ENCODE measurements around the gene RIT2.
A peak's percentile ranks its signal among the peaks of the same experiment; 100 is the strongest.

RIT2 gene

DNA sequence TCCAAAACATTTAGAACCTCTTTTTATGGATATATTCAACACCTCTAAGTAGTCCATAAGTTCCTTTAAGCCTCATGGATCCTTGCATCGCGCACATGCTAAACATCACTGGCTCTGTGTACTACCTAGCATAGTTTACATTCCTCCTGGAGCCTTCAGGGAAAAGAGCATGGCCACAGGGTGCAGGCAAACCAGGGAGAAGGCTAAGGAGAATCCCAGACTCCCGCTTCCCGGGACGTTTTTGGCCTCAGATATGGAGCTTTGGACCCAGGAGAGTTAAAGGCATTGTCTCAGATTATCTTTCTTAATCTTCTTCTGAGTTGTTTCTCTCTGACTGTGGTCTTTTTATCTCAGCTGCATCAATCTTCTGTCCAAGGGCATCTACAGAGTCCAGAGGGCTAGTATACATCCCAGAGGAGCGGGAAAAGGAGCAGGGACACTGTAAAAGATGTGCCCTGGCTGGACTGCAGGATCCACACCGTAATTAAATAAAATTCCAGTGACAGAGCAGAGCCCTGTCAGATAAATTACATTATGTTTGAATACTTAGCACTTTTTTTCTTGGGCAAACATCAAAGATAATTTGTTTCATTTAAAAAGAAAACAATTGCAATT is 36.9 kb downstream of the RIT2 start:
- Histone ChIP-seq H2BK120ac (ENCODE audit: low read depth, low read length) (peak overlapping the region; percentile 34), H3K4ac (ENCODE audit: low read depth in 1 of 2, low read length in 2 of 2) (no peak overlapping the region), H3K9me3 (ENCODE audit: control insufficient read depth, low read length) (no peaks in the 10 kb centered on the region), H3K27me3 (ENCODE audit: control insufficient read depth in 1 of 2, insufficient read depth in 1 of 2, low read length in 2 of 2) (no peaks in the 10 kb centered on the region), H3K14ac (ENCODE audit: low read length in 2 of 2) (no peak overlapping the region), H2AFZ (ENCODE audit: low read depth, low read length) (no peak overlapping the region), H3K18ac (ENCODE audit: low read depth in 1 of 2, low read length in 2 of 2) (no peak overlapping the region), H3K9ac (ENCODE audit: low read length) (no peak overlapping the region), H3K4me1 (ENCODE audit: control insufficient read depth, insufficient read depth, low read depth, low read length) (no peaks in the 10 kb centered on the region), H3K27ac (ENCODE audit: low read length, poor library complexity, severe bottlenecking) (no peak overlapping the region), H4K91ac (ENCODE audit: low read length) (no peak overlapping the region), H2AK5ac (ENCODE audit: low read length, severe bottlenecking) (no peak overlapping the region), H3K79me1 (replicated peaks; ENCODE audit: low read length, poor library complexity, severe bottlenecking) (no peaks in the 10 kb centered on the region), H3K4me3 (ENCODE audit: insufficient read depth in 1 of 2, low read depth in 1 of 2, low read length in 2 of 2) (no peak overlapping the region), H2BK15ac (ENCODE audit: low read depth, poor library complexity, severe bottlenecking) (no peak overlapping the region), H3K23ac (ENCODE audit: low read length in 2 of 2) (no peak overlapping the region), H3K4me2 (ENCODE audit: low read length, poor library complexity, severe bottlenecking) (no peak overlapping the region), H4K8ac (ENCODE audit: low read length) (no peak overlapping the region), H3K36me3 (ENCODE audit: control insufficient read depth in 1 of 2, insufficient read depth in 2 of 2, low read depth in 1 of 2, low read length in 2 of 2) (no peaks in the 10 kb centered on the region), H2BK5ac (ENCODE audit: low read depth, low read length, poor library complexity, severe bottlenecking) (no peak overlapping the region), H2BK12ac (ENCODE audit: low read length in 2 of 2) (no peak overlapping the region)
- 92% methylated on average over 6 of the region's 7 CpGs for whole genome bisulfite sequencing
- DNase-seq, result no peak

DNA sequence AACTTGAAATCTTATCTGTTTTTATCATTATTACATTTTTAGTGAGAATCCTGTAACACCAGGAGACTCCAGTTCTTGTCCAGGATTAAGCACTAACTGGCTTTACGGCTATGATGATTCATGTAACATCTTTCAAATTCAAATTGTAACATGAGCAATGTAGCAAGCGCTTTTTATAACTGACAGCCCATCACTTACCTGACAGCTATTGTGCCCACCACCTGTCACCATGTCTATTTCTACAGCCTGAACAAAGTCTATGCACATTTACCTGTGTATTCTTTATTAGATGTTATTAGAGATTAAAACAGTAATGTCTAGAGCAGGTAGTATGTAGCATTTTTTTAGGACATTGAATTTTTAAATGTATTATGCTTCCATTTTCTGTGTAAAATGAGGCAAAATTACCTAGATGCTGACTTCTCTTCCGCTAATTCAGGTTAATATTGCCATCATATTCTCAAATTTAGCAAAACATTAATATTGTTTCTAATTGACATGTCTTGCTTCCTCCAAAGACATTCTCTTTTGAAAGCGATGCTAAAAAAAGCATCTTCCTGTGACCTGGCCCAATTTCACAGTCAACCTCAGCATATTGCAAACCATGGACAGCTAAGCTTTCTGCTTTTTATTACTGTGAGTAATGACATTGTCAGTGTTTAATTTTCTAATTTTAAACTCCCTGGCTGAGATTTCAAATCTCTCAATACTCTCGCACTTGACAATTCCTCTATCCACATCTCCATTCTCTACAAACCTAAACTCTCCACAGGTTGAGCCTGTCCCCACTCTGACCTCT is 37.8 kb downstream of the RIT2 start:
- 90% methylated on average over 5 of the region's 5 CpGs for WGBS
- H3K4me3 ChIP-seq (ENCODE audit: insufficient read depth in 1 of 2, low read depth in 1 of 2, low read length in 2 of 2), result no peak overlapping the region

DNA sequence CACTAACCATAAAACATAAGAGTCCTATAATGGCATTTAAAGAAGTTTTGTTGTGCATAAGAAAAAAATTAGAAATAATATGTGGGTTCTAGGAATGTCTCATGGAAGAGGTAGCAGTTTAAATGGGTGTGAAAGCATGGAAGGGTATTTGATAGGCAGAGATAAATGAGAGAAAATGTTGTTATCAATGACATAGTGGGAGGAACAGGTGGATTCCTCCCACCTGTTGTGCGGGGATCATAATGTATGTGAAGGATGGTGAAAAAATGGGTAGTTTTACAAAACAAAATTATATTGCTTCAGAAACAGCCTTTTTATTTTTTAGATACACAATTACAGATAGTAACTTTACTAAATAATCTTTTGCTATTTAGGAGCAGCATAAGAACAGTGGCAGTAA is 41.7 kb downstream of the RIT2 start:
- no peak overlapping the region for H3K4me3 ChIP-seq (ENCODE audit: insufficient read depth in 1 of 2, low read depth in 1 of 2, low read length in 2 of 2)
- H3K9ac ChIP-seq (ENCODE audit: low read length), result no peak overlapping the region
- no peak overlapping the region for H4K91ac ChIP-seq (ENCODE audit: low read length)
- no peak overlapping the region for H2AK5ac ChIP-seq (ENCODE audit: low read length, severe bottlenecking)
- DNase-seq, result no peak
- H2AFZ ChIP-seq (ENCODE audit: low read depth, low read length), result no peak overlapping the region
- no peaks in the 10 kb centered on the region for H3K79me1 ChIP-seq (replicated peaks; ENCODE audit: low read length, poor library complexity, severe bottlenecking)
- H3K9me3 ChIP-seq (ENCODE audit: control insufficient read depth, low read length), result no peaks in the 10 kb centered on the region
- no peaks in the 10 kb centered on the region for H3K36me3 ChIP-seq (ENCODE audit: control insufficient read depth in 1 of 2, insufficient read depth in 2 of 2, low read depth in 1 of 2, low read length in 2 of 2)
- no peak overlapping the region for H2BK120ac ChIP-seq (ENCODE audit: low read depth, low read length)
- no peaks in the 10 kb centered on the region for H3K27me3 ChIP-seq (ENCODE audit: control insufficient read depth in 1 of 2, insufficient read depth in 1 of 2, low read length in 2 of 2)
- no peak overlapping the region for H2BK5ac ChIP-seq (ENCODE audit: low read depth, low read length, poor library complexity, severe bottlenecking)
- no peak overlapping the region for H2BK15ac ChIP-seq (ENCODE audit: low read depth, poor library complexity, severe bottlenecking)
- H3K23ac ChIP-seq (ENCODE audit: low read length in 2 of 2), result no peak overlapping the region
- no peak overlapping the region for H3K14ac ChIP-seq (ENCODE audit: low read length in 2 of 2)
- no peak overlapping the region for H3K18ac ChIP-seq (ENCODE audit: low read depth in 1 of 2, low read length in 2 of 2)
- no peak overlapping the region for H2BK12ac ChIP-seq (ENCODE audit: low read length in 2 of 2)
- H3K4ac ChIP-seq (ENCODE audit: low read depth in 1 of 2, low read length in 2 of 2), result no peak overlapping the region
- no CpG with 5 or more reads among the region's 1 CpG for WGBS
- H3K4me1 ChIP-seq (ENCODE audit: control insufficient read depth, insufficient read depth, low read depth, low read length), result no peaks in the 10 kb centered on the region
- H3K4me2 ChIP-seq (ENCODE audit: low read length, poor library complexity, severe bottlenecking), result no peak overlapping the region
- no peak overlapping the region for H3K27ac ChIP-seq (ENCODE audit: low read length, poor library complexity, severe bottlenecking)
- no peak overlapping the region for H4K8ac ChIP-seq (ENCODE audit: low read length)

More for the DNA sequence above, 37.8 kb downstream of the RIT2 start:
- Histone ChIP-seq H2BK120ac (ENCODE audit: low read depth, low read length) (no peak overlapping the region), H3K9ac (ENCODE audit: low read length) (no peak overlapping the region), H3K23ac (ENCODE audit: low read length in 2 of 2) (no peak overlapping the region), H3K79me1 (replicated peaks; ENCODE audit: low read length, poor library complexity, severe bottlenecking) (no peaks in the 10 kb centered on the region), H3K27me3 (ENCODE audit: control insufficient read depth in 1 of 2, insufficient read depth in 1 of 2, low read length in 2 of 2) (no peaks in the 10 kb centered on the region), H3K14ac (ENCODE audit: low read length in 2 of 2) (no peak overlapping the region), H2AFZ (ENCODE audit: low read depth, low read length) (no peak overlapping the region), H3K27ac (ENCODE audit: low read length, poor library complexity, severe bottlenecking) (no peak overlapping the region), H3K4ac (ENCODE audit: low read depth in 1 of 2, low read length in 2 of 2) (no peak overlapping the region), H4K8ac (ENCODE audit: low read length) (no peak overlapping the region), H2AK5ac (ENCODE audit: low read length, severe bottlenecking) (no peak overlapping the region), H2BK12ac (ENCODE audit: low read length in 2 of 2) (no peak overlapping the region), H3K18ac (ENCODE audit: low read depth in 1 of 2, low read length in 2 of 2) (no peak overlapping the region), H3K4me1 (ENCODE audit: control insufficient read depth, insufficient read depth, low read depth, low read length) (no peaks in the 10 kb centered on the region), H2BK5ac (ENCODE audit: low read depth, low read length, poor library complexity, severe bottlenecking) (no peak overlapping the region), H4K91ac (ENCODE audit: low read length) (no peak overlapping the region), H3K9me3 (ENCODE audit: control insufficient read depth, low read length) (no peaks in the 10 kb centered on the region), H3K4me2 (ENCODE audit: low read length, poor library complexity, severe bottlenecking) (no peak overlapping the region), H2BK15ac (ENCODE audit: low read depth, poor library complexity, severe bottlenecking) (no peak overlapping the region), H3K36me3 (ENCODE audit: control insufficient read depth in 1 of 2, insufficient read depth in 2 of 2, low read depth in 1 of 2, low read length in 2 of 2) (no peaks in the 10 kb centered on the region)
- no peak for DNase-seq

DNA sequence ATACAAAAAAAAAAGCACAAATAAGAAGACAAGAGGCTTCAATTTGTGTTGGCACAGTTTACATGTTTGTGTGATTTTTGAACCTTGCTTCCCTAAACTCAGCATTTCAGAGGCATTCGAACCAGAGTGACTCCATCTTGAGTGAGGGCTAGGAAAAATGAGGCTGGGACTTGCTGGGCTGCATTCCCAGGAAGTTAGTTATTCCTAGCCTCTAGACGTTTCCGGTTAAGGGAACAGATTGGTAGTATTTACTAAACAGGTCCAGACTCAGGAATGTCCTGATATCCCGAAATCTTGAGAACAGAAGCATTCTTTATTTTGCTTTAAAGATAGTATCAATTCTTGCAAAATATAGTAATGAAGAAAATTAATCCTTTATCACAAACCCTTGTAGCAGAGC is 46.7 kb downstream of the RIT2 start:
- no peak overlapping the region for H2BK15ac ChIP-seq (ENCODE audit: low read depth, poor library complexity, severe bottlenecking)
- no peak overlapping the region for H3K27ac ChIP-seq (ENCODE audit: low read length, poor library complexity, severe bottlenecking)
- no peaks in the 10 kb centered on the region for H3K9me3 ChIP-seq (ENCODE audit: control insufficient read depth, low read length)
- H3K27me3 ChIP-seq (ENCODE audit: control insufficient read depth in 1 of 2, insufficient read depth in 1 of 2, low read length in 2 of 2), result no peaks in the 10 kb centered on the region
- H2AFZ ChIP-seq (ENCODE audit: low read depth, low read length), result no peak overlapping the region
- H3K18ac ChIP-seq (ENCODE audit: low read depth in 1 of 2, low read length in 2 of 2), result no peak overlapping the region
- H3K23ac ChIP-seq (ENCODE audit: low read length in 2 of 2), result no peak overlapping the region
- no peak overlapping the region for H2AK5ac ChIP-seq (ENCODE audit: low read length, severe bottlenecking)
- H2BK5ac ChIP-seq (ENCODE audit: low read depth, low read length, poor library complexity, severe bottlenecking), result no peak overlapping the region
- DNase-seq, result no peak
- no peak overlapping the region for H2BK12ac ChIP-seq (ENCODE audit: low read length in 2 of 2)
- no peak overlapping the region for H4K91ac ChIP-seq (ENCODE audit: low read length)
- WGBS, result 89% methylated on average over 1 of the region's 4 CpGs
- no peak overlapping the region for H3K14ac ChIP-seq (ENCODE audit: low read length in 2 of 2)
- H3K4ac ChIP-seq (ENCODE audit: low read depth in 1 of 2, low read length in 2 of 2), result no peak overlapping the region
- H2BK120ac ChIP-seq (ENCODE audit: low read depth, low read length), result no peak overlapping the region
- H3K4me1 ChIP-seq (ENCODE audit: control insufficient read depth, insufficient read depth, low read depth, low read length), result no peaks in the 10 kb centered on the region
- H3K36me3 ChIP-seq (ENCODE audit: control insufficient read depth in 1 of 2, insufficient read depth in 2 of 2, low read depth in 1 of 2, low read length in 2 of 2), result no peaks in the 10 kb centered on the region
- H4K8ac ChIP-seq (ENCODE audit: low read length), result no peak overlapping the region
- H3K79me1 ChIP-seq (replicated peaks; ENCODE audit: low read length, poor library complexity, severe bottlenecking), result no peaks in the 10 kb centered on the region
- H3K9ac ChIP-seq (ENCODE audit: low read length), result no peak overlapping the region
- no peak overlapping the region for H3K4me3 ChIP-seq (ENCODE audit: insufficient read depth in 1 of 2, low read depth in 1 of 2, low read length in 2 of 2)
- H3K4me2 ChIP-seq (ENCODE audit: low read length, poor library complexity, severe bottlenecking), result no peak overlapping the region
